AG09309 (cell line): ENCODE results near the gene SLC17A3.

Experiments
- DNase-seq: peaks from one replicate; pipeline ENCODE4 v3.0.0-alpha.2; 2010; ENCODE audit warnings: low read depth
- H3K4me3 ChIP-seq: 2 replicates; pipeline ENCODE4 v1.5.1; 2011; ENCODE audit warnings: mild to moderate bottlenecking, low read depth, low read length, moderate library complexity; ENCODE audit not compliant: control insufficient read depth
- CTCF ChIP-seq: IDR thresholded peaks from 2 replicates; pipeline ENCODE4 v1.5.1; 2011; ENCODE audit warnings: mild to moderate bottlenecking, low read depth, low read length, inconsistent platforms; ENCODE audit not compliant: insufficient read depth, control insufficient read depth; ENCODE audit errors: missing control alignments

Gene SLC17A3

GRCh38 chr6:25851961-25852360 is 22.1 kb downstream of the SLC17A3 start:
- DNase-seq: no peak
- TF ChIP-seq CTCF: no peak
- no peak overlapping the region for H3K4me3 ChIP-seq

GRCh38 chr6:25844518-25844917 is 29.5 kb downstream of the SLC17A3 start:
- DNase-seq: no peak
- no peak for TF ChIP-seq CTCF
- H3K4me3 ChIP-seq: no peak overlapping the region

- no peak overlapping the region for H3K4me3 ChIP-seq
- DNase-seq: no peak
- no peak for TF ChIP-seq CTCF
Observed at GRCh38 chr6:25842526-25842925, 31.5 kb downstream of the SLC17A3 start.

GRCh38 chr6:25835442-25836283 is 38.4 kb downstream of the SLC17A3 start:
- no peak overlapping the region for H3K4me3 ChIP-seq
- TF ChIP-seq CTCF: no peak
- DNase-seq: no peak

- no peak overlapping the region for H3K4me3 ChIP-seq
- no peak for TF ChIP-seq CTCF
- DNase-seq: no peak
Observed at GRCh38 chr6:25834950-25835349, 39.1 kb downstream of the SLC17A3 start.

GRCh38 chr6:25833136-25833535 is 40.9 kb downstream of the SLC17A3 start:
- no peak for DNase-seq
- H3K4me3 ChIP-seq: no peak overlapping the region
- TF ChIP-seq CTCF: no peak
